Endothelial cell of hepatic sinusoid (primary cell): Measurements from ENCODE around the gene FARS2.

Source experiments
- in situ Hi-C: cut with HindIII; loops from 2 replicates; pipeline ENCODE4 v1.10.0; 2017; ENCODE audit warnings: low sequenced_read_pairs

FARS2 gene

DNA sequence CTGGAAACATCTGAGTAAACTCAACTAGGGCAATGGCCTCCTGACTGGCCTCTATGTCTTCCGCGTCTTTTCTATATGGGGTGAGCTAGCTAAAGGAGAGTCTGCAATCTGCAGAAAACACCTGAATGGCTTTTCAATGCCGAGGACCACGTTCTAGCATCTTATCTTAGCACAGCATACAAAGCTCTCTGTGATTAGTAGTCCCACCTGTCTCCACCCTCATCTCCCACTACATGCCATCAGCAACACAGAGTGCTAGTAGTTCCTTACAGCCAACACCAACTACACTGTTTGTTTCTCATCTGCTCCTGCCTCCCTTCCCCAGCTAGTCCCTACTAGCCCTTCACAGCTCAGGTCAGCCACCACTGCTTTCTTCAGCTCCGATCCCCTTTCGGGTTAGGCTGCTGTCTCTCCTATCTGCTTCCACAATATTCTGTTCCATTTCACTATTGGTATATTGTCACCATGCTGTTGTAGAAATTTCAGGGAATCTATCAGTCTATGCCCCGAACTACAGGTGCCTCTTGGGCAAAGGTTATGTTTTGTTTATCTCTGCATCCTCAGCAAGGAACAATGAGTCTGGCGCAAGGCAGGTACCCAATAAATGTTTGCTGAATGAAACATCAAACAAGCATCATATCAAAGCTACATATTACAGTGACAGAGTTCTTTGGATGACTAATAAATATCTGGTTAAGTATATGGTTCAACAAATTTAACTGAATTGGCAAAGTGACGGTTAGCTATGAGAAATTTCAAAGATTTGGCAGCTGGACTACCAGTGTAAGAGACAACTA lies 12.8 kb upstream of the FARS2 start:
- in situ Hi-C loops = no loop called here

DNA sequence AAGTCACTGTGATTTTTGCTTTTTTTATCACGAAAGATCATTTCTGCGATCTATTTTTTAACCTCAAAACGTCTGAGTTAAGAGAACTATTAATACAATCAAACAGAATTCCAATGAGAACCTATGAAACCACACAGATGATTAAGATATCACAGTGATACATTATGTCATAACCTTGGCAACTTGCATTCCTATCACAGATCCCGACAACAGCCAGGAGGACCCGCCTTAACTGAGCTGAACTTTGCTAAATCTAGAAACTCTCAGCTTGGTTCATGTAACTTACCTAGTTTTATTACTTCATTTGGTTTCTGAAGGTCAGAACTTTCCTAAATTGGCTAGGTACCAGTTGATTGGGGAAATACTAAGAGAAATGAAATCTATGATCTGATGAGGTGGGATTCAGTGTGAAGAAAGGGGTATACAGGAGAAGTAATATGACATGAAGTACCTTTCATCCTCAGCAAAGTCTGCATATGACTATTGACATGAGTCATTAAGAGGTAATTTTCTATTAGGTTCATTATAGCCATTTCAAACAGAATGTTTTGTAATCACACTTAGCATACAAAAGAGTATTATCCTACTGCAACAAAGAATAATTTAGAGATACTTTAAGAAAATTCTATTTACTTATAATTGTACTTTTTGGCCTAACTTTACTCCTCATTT lies 11.7 kb upstream of the FARS2 start:
- in situ Hi-C loops = no loop called here

DNA sequence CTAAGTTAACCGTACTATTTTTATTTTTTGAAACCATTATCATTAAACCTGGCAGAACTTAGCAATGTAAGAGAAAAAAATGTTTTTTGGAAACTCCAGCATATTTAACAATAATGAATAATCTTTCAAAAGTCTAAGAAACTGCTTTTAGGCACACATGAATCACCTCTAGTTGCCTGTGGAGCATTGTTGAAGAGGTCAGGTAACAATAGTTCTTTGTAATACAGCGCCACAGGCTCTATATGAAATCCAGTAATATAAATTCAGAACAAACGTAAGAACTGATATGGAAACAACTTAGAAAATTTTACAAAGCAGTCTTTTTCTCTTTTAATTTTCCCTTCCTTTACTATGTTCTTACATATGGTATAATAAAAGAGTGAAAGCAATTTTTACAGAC lies 10.9 kb upstream of the FARS2 start:
- in situ Hi-C loops = no loop called here

GRCh38 chr6:5250911-5251310 lies 10.4 kb upstream of the FARS2 start:
- in situ Hi-C loops = no loop called here

DNA sequence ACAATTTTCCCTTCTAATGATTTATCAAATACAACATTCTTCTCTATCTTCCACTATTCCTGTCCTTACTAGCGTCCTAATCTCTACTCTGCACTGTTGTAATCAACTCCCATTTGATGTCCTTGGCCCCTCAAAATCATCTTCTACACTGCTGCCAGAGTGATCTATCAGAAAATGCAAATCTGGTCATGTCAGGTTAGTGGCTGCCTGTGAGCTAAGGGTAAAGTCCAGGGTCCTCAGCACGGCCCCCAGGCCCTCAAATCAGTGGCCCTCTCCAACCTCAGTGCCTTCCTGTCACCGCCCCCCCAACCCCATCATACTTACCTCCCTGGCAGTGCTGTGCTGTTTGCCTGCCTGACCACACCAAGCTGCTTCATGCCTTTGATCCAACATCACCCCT lies 4.4 kb upstream of the FARS2 start:
- in situ Hi-C loops = no loop called here

DNA sequence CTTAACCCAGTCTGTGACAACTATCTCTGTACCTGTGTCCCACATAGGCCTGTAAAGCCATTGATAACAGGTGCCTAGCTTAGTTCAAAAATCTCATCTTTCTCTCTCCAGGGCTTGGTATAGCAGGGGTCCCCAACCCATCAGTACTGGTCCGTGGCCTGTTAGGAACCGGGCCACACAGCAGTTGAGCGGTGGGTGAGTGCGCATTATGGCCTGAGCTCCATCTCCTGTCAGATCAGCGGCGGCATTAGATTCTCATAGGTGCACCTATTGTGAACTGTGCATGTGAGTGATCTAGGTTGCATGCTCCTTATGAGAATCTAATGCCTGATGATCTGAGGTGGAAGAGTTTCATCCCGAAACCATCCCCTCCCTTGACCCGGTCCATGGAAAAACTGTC lies 3.9 kb upstream of the FARS2 start:
- in situ Hi-C loops = no loop called here

GRCh38 chr6:5259428-5259827 lies 1.9 kb upstream of the FARS2 start:
- in situ Hi-C loops = no loop called here

GRCh38 chr6:5260111-5260620 lies 1.1 kb upstream of the FARS2 start:
- in situ Hi-C loops = no loop called here

DNA sequence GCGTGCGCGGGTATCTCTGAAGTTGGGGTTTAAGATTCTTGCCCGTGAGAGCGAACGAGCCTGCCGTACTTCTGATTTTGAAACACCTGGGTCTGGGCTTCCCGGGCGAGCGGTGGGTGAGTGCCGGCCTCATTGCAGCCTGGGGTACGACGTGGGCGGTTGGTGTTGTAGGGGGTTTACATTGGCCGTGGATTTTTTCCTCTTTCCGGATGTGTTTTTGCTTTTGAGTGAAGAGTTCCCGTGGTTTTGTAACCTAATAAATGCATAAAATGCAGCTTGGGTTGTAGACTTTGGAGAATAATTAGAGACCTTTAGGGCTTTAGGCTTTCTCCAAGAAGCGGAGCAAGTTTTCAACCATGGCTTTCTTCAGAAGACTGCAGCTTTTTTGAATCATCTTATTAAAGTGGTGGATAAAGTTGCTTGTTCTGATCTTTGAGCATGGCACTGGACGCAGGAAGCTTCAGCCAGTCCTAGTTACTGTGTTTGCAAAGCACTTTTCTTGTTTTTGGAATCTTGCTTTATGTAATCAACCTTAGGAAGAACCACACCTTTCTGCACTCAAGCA lies 314 bp downstream of the FARS2 start:
- in situ Hi-C loops = no loop called here

- in situ Hi-C loops = no loop called here
Measured at GRCh38 chr6:5266423-5266822, 5.1 kb downstream of the FARS2 start.

GRCh38 chr6:5270093-5270680 lies 8.9 kb downstream of the FARS2 start:
- in situ Hi-C loops = no loop called here

GRCh38 chr6:5271926-5272325 lies 10.6 kb downstream of the FARS2 start:
- in situ Hi-C loops = no loop called here

GRCh38 chr6:5274231-5274630 lies 12.9 kb downstream of the FARS2 start:
- in situ Hi-C loops = no loop called here

- in situ Hi-C loops = no loop called here
Measured at GRCh38 chr6:5275497-5275896, 14.2 kb downstream of the FARS2 start.

- in situ Hi-C loops = no loop called here
Measured at GRCh38 chr6:5276581-5276980, 15.3 kb downstream of the FARS2 start.

DNA sequence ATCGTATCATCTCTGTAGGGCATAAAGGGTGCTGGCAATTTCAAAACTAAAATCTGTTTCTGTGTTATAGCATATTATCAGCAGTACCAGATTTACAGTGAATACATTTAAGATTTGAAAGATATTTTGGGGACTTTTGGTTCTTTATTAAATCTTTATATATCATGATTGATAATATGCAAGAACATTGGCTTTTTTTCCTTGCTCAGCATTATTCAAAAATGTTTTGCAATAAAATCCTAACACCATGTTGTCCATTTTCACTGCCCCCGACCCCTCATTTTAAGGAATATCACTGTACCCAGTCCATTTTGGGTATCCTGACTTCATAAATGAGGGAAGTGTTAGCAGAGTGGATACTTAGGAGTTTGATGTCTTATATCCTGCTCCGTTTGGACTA lies 16.3 kb downstream of the FARS2 start:
- in situ Hi-C loops = no loop called here

DNA sequence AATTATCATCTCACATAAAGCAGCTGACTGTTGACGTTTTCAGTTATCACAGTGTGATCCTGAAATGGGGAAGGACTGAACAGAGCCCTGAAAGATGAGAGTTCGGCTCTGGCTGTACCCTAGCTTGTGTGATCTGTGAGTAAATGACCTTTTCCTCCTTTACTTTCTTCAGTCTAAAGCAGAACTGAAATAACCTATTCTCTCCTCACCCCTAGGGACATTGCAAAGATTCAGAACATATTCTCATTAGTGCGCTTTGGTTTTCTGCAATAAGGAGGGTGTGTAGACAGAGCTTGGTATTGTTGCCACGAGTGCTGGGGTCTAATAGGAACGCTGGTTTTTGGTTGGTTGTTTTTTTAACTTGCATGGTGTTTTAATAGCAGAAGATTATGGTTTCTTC lies 16.7 kb downstream of the FARS2 start:
- in situ Hi-C loops = no loop called here

- in situ Hi-C loops = no loop called here
Measured at GRCh38 chr6:5278565-5279120, 17.3 kb downstream of the FARS2 start.

DNA sequence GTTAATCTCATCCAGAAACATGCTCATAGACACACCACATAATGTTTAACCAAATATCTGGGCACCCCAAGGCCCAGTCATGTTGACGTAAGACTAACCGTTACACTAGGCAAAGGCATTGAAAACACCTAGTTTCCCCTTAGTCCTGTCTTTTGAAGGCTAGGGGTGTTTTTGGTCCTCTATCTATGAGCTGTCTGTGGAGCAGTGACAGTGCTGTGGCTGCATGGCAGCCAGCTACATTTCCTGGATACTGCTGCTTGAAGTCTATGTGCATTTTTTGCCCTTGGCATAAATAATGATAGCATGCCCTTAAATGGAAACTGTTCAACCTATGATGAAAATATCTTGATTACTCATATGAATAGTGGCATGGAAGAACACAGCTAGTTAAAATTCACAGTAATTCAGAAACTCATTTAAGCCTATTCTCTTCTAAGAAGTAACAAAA lies 18.6 kb downstream of the FARS2 start:
- in situ Hi-C loops = no loop called here

DNA sequence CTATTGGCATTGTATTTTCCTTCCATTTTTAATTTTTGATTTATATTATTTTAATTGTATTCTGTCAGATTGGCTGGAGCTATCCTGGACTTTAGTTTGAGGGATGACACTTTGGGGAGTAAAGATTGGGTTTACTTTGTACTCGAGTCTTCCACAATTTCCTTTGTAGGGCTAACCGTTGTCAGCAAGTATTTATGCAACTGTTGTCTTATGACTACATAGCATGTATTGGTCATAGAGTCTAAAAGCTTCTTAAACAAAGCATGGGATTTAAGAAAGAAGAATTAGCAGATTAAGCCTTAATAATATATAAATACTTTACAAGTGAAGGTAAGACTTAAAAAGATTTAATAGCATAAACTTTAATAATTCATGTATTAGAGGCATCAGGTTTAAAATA lies 19.6 kb downstream of the FARS2 start:
- in situ Hi-C loops = no loop called here

GRCh38 chr6:5282191-5282623 lies 20.9 kb downstream of the FARS2 start:
- in situ Hi-C loops = no loop called here
